Ureter (tissue), 1 donor: ENCODE results near the gene MFSD6. TPM values are rescaled to one million over a fixed set of nuclear protein-coding genes. Genes with fewer than 3 reads are reported as not detected.
"Not testable (repeated sequence)": the region's sequence is repeated elsewhere in the genome, so short reads cannot be mapped to it uniquely, and the experiment has no call there.

Experiments
- DNase-seq: peaks from one replicate; pipeline ENCODE4 v3.0.0-alpha.2; 2020; ENCODE audit warnings: low spot score
- total RNA-seq: library from RNA; stranded (reverse); gene quantifications from one replicate; pipeline ENCODE4 v1.2.4, GENCODE V29; 2023
- donor health status: DM: yes; HTN: yes; CAD: no.

The MFSD6 gene
- total RNA-seq, 1 donor from 2014 or later: 67.5 TPM

DNA sequence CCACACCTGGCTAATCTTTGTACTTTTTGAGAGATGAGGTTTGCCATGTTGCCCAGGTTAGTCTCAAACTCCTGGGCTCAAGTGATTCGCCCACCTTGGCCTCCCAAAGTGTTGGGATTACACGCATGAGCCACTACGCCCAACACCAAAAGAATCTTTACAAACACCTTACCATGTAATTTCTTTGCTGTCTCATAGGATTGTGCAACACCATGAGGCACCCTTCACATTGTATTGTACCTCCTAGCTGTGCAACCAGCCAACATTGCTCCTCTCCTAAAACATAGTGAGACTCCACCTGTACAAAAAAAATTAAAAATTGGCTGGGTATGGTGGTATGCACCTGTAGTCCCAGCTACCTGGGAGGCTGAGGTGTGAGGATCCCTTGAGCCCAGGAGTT, 3.1 kb upstream of the MFSD6 start:
- DNase-seq: no peak

DNA sequence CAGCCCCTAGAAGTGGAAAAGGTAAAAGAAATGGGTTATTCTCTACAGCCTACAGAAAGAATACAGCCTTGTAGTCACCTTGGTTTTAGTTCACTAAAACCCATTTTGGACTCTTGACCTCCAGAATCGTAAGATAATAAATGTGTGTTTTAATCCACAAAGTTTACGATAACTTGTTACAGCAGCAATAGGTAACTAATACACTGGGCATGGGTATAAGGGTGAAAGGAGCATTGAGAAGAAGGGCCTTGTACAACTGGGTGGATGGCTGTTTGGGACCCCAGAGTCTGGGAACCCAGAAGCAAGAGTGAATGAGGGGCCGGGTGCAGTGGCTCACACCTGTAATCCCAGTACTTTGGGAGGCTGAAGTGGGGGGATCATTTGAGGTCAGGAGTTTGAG, 2.2 kb upstream of the MFSD6 start:
- DNase-seq: no peak

- DNase-seq: no peak
Observed at GRCh38 chr2:190406805-190407204, 1.4 kb upstream of the MFSD6 start.

DNA sequence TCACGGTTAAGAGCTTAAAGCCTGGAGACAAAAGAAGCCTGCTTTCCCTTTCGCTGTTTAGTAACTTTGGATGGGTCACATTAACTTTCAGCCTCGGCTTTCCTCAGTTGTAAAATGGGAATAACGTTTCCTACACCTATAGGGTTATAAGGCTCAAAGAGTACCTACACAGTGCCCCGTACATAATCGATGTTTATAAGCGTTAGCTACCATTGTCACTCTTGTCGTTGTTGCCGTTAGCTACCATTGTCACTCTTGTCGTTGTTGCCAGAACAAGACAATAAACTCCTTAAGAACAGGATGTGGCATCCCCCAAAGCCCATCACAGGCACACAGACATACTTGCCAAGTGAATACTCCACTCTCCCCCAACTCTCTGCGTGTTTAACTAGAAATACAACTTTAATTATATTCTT, 901 bp upstream of the MFSD6 start:
- no peak for DNase-seq

GRCh38 chr2:190408538-190409271, 550 bp downstream of the MFSD6 start:
- peak; percentile 64 for DNase-seq

GRCh38 chr2:190409616-190410015, 1.5 kb downstream of the MFSD6 start:
- DNase-seq: no peak

DNA sequence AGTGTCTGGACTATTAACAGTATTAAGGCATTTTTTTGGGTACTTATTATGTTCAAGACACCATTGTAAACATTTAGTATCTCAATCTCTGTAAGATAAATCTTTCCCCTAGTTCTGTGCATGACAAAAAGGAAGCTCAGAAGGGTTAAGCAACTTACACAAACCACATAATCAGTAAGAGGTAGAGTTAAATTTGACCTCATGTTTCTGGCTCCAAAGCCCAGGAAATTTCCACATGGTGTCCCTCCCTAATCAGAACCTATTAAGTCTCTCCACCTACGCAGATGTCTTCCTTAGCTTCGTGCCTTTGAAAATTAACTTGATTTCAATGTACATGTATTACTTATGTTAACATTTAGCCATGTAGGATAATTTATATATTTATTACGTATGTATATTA, 2.0 kb downstream of the MFSD6 start:
- DNase-seq: no peak

DNA sequence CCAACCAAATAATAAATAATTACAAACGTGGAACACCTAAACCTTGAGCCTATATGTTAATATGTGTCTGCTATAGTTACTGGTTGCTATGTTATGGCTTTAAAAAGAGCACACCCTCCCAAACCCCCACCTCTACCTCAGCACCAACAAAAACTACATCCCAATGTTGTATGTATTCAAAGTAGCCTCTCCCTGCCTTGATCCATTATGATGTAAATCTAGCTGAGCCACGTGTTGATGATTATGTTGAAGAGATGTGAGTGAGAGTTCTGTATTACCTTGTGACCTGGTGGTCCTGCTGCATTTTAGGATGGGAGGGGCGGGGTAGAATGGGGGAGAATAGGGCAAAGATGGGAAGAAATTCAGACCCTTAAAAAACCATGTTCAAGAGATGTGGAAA, 4.8 kb downstream of the MFSD6 start:
- no peak for DNase-seq

DNA sequence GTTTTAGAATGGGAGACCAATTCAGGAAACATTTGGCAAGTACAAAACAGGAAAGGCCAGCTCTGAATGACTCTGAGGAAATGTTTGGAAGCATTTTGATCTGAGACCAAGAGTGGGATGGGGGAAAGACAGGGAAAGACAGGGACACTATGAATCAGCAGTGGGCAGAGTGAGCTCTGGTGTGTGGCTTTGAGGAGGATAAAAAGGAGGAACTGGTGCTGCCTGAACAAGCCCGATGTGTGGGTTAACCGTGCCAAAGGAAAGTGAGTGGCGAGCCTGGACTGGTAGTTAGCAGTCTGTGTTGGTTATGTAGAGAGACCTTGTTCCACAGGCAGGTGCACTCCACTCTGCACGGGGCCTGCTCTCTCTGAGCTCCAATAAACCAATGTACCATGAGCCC, 5.3 kb downstream of the MFSD6 start:
- peak; percentile 52 for DNase-seq

DNA sequence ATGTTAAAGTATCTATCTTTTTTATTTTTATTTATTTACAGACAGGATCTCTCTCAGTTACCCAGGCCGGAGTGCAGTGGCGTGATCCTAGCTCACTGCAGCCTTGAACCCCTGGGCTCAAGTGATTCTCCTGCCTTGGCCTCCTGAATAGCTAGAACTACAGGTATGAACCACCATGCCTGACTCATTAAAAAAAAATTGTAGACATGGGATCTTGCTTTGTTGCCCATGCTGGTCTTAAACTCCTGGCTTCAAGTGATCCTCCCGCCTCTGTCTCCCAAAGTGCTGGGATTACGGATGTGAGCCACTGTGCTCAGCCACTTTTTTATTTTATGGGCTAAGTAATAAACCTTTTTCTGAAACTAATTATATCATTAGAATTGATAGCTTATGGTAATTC, 7.1 kb downstream of the MFSD6 start:
- DNase-seq: no peak

- no peak for DNase-seq
Observed at GRCh38 chr2:190415794-190416775, 7.9 kb downstream of the MFSD6 start.

DNA sequence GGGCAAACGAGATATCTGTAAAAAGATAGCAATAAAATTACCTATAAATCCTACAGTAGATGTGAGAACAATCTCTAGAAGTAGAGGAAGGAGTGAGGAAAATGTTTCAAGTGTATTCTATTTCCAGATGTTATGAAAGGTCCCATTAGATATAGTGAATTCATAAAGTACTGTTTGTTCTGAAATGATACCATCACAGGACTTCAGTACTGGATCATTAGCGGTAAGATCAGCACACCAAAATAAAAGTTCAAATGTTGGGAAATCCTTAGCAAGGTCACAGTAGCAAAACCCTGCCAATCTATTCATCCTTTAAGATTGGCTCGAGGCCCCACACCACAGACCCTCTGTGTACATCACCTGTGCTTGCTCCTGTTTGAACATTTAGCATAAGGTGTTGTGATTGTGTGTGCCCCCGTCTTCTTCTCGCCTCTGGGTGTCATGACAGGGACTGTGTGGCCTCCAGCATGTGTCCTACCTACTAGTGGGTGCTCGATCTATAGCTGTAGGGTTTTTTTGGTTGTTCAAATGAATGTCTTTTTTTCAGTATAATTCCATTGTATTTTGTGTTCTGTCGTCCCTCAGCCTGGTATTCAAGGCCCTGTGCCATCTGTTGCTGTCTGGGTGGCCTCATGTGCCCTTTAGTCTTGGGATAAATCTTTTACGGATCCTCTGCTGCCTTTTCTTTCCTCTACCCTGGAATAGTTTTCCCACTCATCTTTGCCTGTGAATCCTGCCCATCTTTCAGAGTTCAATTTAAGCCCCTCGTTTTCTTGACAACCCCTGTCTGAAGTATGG, 9.1 kb downstream of the MFSD6 start:
- no peak for DNase-seq

DNA sequence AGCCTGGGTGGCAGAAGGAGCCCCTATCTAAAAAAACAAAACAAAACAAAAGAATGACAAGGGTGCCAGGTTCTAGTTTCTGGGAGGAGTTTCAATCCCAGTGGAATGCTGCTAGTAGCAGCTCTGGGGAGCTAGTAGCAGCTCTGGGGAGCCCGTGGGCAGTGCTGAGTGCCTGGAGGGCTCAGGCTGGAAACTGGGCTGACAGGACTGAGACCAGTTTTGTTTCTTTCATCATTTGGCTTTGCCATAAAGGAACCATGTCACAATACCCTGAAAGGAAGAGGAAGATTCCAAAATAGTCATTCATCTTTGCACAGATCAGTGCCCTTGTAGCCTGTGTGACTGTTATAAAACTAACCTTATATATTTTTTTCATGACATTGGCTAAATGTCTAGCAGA, 10.6 kb downstream of the MFSD6 start:
- DNase-seq: no peak

DNA sequence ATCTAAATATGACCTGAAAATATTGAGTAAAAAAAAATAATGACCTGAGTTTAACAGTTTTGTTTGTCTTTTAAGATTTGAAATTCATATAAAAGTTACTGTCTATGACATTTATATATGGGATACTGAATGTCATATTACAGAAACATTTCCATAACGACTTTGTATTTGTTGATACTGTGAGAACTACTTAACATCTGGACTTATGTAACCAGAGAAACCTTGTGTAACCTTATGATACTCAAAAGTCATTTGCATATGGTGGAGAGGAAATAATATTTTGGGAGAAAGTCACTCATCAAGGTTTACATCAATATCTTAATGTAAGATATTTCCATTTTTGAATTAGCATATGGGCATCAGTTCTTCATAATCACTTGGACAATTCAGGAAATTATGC, 12.6 kb downstream of the MFSD6 start:
- no peak for DNase-seq

DNA sequence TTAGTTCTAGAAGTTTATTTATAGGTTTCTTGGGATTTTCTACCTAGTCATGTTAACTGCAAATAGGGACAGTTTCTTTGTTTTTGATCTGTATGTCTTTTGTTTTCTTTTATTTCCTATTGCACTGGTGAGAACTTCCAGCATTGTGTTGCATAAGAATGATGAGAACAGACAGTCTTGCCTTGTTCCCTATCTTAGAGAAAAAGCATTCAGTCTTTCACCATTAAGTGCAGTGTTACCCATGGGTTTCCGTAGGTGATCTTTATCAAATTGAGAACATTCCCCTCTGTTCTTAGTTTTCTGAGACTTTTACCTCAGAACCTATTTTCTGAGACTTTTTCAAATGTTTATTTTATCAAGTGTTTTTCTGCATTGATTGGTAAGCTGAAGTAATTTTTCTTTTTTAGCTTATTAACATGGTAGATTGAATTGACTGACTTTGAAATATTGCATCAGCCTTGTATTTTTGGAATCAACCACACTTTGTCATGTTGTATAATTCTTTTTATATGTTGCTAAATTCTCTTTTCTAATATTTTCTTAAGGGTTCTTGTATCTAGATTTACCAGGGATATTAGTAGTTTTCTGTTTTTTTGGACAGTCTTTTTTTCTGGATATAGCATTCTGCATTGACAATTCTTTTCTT, 17.2 kb downstream of the MFSD6 start:
- DNase-seq: no peak

GRCh38 chr2:190425883-190426658, 17.9 kb downstream of the MFSD6 start:
- DNase-seq: no peak

DNA sequence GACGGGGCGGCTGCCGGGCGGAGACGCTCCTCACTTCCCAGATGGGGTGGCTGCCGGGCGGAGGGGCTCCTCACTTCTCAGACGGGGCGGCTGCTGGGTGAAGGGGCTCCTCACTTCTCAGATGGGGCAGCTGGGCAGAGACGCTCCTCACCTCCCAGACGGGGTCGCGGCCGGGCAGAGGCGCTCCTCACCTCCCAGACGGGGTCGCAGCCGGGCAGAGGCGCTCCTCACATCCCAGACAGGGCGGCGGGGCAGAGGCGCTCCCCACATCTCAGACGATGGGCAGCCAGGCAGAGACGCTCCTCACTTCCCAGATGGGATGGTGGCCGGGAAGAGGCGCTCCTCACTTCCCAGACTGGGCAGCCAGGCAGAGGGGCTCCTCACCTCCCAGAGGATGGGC, 22.7 kb downstream of the MFSD6 start:
- not testable (repeated sequence) for DNase-seq

DNA sequence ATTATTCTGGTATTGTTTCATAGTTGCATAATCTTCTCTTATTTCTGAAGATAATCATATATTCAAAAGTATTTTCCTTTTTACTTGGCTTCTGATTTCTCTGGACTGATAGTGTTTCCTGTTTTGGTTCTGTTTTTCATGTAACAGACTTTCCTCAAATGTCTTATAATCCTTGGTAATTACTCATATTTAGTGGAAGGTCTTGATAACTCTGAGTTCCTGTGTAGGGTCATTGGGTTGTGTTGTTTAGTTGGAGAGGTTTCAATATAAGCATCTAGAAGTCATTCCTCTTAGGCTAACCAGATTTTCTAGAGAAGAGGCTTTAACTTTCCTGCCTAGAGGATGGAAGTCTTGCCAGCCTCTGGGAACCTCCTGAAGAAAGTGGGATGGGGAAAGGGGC, 23.8 kb downstream of the MFSD6 start:
- DNase-seq: no peak

DNA sequence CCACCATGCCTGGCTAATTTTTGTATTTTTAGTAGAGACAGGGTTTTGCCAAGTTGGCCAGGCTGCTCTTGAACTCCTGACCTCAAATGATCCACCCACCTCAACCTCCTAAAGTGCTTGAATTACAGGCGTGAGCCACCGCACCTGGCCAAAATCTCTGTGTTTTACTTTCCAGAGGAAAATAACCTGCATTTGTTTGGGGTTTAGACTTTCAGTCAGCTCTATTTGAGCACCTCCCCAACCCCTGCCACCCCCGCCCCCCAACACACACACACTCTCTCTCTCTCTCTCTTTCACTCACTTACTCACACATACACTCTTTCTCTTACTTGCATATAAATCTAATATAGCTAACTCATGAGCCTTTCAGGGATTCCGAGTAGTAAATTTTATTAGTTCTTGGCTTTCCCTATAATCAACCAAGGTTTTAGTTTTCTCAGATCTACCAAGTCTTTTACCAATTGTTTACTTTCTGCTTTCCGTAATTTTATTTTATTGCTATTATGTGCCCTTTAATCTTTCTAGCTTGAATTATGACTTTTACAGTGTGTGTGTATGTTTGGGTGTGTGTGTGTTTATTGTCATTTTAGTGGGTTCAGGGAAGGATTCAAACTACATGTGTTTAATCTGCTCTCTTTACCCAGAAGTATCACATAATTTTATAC, 24.5 kb downstream of the MFSD6 start:
- DNase-seq: no peak

GRCh38 chr2:190435031-190435670, 27.0 kb downstream of the MFSD6 start:
- DNase-seq: no peak
